ENCODE results near the gene TBL1Y. TPM values are rescaled to one million over a fixed set of nuclear protein-coding genes. Genes with fewer than 3 reads are reported as not detected.

Gene TBL1Y
- total and polyA plus RNA-seq, 10 of the 15 experiments (the other 5 are each of a cell fraction or from before 2014, with no cell fraction given): not detected

- Histone ChIP-seq H3K9ac (ENCODE audit: control insufficient read depth, insufficient read depth, low read length) (no peak overlapping the region), H2AFZ (ENCODE audit: control insufficient read depth, low read depth, low read length) (no peak overlapping the region), H3K4me3 (no peak overlapping the region), H3K79me2 (ENCODE audit: control insufficient read depth, insufficient read depth, low read length) (no peaks in the 10 kb centered on the region), H3K27ac (ENCODE audit: control insufficient read depth, insufficient read depth) (no peak overlapping the region), H3K27me3 (replicated peaks in 1 of 2; ENCODE audit: control insufficient read depth in 2 of 2, insufficient read depth in 2 of 2, low read length in 1 of 2) (no peaks in the 10 kb centered on the region), H3K4me1 (ENCODE audit: control insufficient read depth, insufficient read depth, low read length) (no peaks in the 10 kb centered on the region), H3K9me3 (replicated peaks; ENCODE audit: control insufficient read depth, insufficient read depth, low read length) (no peaks in the 10 kb centered on the region), H4K20me1 (ENCODE audit: control insufficient read depth, insufficient read depth) (no peaks in the 10 kb centered on the region), H3K4me2 (ENCODE audit: control insufficient read depth, insufficient read depth) (no peak overlapping the region), H3K36me3 (ENCODE audit: control insufficient read depth in 2 of 2, insufficient read depth in 2 of 2, low read length in 1 of 2) (no peaks in the 10 kb centered on the region)
- WGBS (ENCODE audit: insufficient coverage, insufficient replicate concordance, low lambda C conversion rate, missing lambda C conversion rate): no CpG with 5 or more reads among the region's 2 CpGs
- FAIRE-seq (no peak), ATAC-seq (no peak), DNase-seq (ENCODE audit: low read depth, low spot score) (no peak)
- RAD21 ChIA-PET (ENCODE audit: unreplicated experiment): no interaction called here
- no peak for TF ChIP-seq SP1 (IDR thresholded peaks at IDR 0.05; ENCODE audit: low read depth, low read length)
- TF ChIP-seq HDGF (IDR thresholded peaks at IDR 0.05): no peak
- TF ChIP-seq ZBTB33 (IDR thresholded peaks at IDR 0.05): no peak
- no peak for TF ChIP-seq NFYA (IDR thresholded peaks at IDR 0.05; ENCODE audit: borderline replicate concordance, low read depth, low read length)
- TF ChIP-seq ZSCAN29 (IDR thresholded peaks at IDR 0.05): no peak
- TF ChIP-seq KLF5 (IDR thresholded peaks at IDR 0.05; ENCODE audit: partially characterized antibody): no peak
- TF ChIP-seq TBL1XR1 (IDR thresholded peaks at IDR 0.05; ENCODE audit: low read depth, low read length): no peak
- TF ChIP-seq, protein P1, sequence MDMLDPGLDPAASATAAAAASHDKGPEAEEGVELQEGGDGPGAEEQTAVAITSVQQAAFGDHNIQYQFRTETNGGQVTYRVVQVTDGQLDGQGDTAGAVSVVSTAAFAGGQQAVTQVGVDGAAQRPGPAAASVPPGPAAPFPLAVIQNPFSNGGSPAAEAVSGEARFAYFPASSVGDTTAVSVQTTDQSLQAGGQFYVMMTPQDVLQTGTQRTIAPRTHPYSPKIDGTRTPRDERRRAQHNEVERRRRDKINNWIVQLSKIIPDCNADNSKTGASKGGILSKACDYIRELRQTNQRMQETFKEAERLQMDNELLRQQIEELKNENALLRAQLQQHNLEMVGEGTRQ (IDR thresholded peaks at IDR 0.05; ENCODE audit: borderline replicate concordance, low read depth, low read length): no peak
- in situ Hi-C loops (cut with MboI) (no loop called here), intact Hi-C loops (cut with micrococcal nuclease; ENCODE audit: unreplicated experiment) (no loop called here)
- no TSS peak for BruUV-seq (replicated peaks)
- SMC1A ChIA-PET (ENCODE audit: uncharacterized antibody, unreplicated experiment): no interaction called here
- CTCF ChIA-PET: no interaction called here
- POLR2A ChIA-PET: no interaction called here
Observed at GRCh38 chrY:6999905-7000304, 89.4 kb downstream of the TBL1Y start.

Measured in GM12878 (cell line).